GM12872 (cell line): Measurements from ENCODE around the gene MOBP.

Experiments used
- CTCF ChIP-seq: IDR thresholded peaks from 3 replicates; pipeline ENCODE4 v1.5.1; 2011; ENCODE audit warnings: low read depth, mild to moderate bottlenecking, low read length, moderate library complexity; ENCODE audit not compliant: insufficient read depth

The MOBP gene

GRCh38 chr3:39454591-39455217 lies 12.8 kb upstream of the MOBP start:
- no peak for TF ChIP-seq CTCF

- TF ChIP-seq CTCF = no peak
These were observed 11.3 kb upstream of the MOBP start for GRCh38 chr3:39456159-39456558.

GRCh38 chr3:39457361-39457760 lies 10.1 kb upstream of the MOBP start:
- TF ChIP-seq CTCF = no peak

- TF ChIP-seq CTCF = no peak
These were observed 6.8 kb upstream of the MOBP start for GRCh38 chr3:39460677-39461076.

GRCh38 chr3:39463269-39463668 lies 4.2 kb upstream of the MOBP start:
- TF ChIP-seq CTCF = no peak

GRCh38 chr3:39466988-39467387 lies 492 bp upstream of the MOBP start:
- TF ChIP-seq CTCF = no peak

- TF ChIP-seq CTCF = no peak
These were observed 592 bp downstream of the MOBP start for GRCh38 chr3:39468108-39468436.
